22Rv1 (cell line): ENCODE measurements around the gene CLCN2.

Source experiments
- CTCF ChIP-seq: fragments of 450-650 bp; IDR thresholded peaks from 2 replicates; pipeline ENCODE4 v1.5.1; 2017; ENCODE audit warnings: mild to moderate bottlenecking
- ZFX ChIP-seq: fragments of 450-650 bp; IDR thresholded peaks from 2 replicates; pipeline ENCODE4 v1.6.1; 2017; ENCODE audit warnings: antibody characterized with exemption, borderline replicate concordance

- TF ChIP-seq CTCF (no peak), ZFX (no peak)
Measured at GRCh38 chr3:184389935-184390528, 28.6 kb upstream of the CLCN2 start.
